Stimulated activated CD4-positive, alpha-beta T cell treated with anti-CD3 and anti-CD28 coated beads, TNF-alpha, amount 100 ng/mL, for 48 hours (primary cell): Measurements from ENCODE around the gene LY6G6F.

Experiments
- DNase-seq, 3 donors: peaks; one replicate each; pipeline ENCODE4 v3.0.0-alpha.2; 2020; ENCODE audit warnings: low read depth in 3 of 3

Gene LY6G6F

GRCh38 chr6:31723980-31724691 lies 17.5 kb downstream of the LY6G6F start:
- DNase-seq = no peak

GRCh38 chr6:31725502-31726350 lies 19.1 kb downstream of the LY6G6F start:
- no peak for DNase-seq

GRCh38 chr6:31727034-31727716 lies 20.5 kb downstream of the LY6G6F start:
- no peak for DNase-seq

- DNase-seq = no peak
These were observed 21.3 kb downstream of the LY6G6F start for GRCh38 chr6:31727717-31728671.

GRCh38 chr6:31728767-31729514 lies 22.3 kb downstream of the LY6G6F start, which contains the start of gene DDAH2:
DDAH2 (minus strand) TSS chr6:31729299; CDS start chr6:31729161, 138 bp downstream.
- no peak for DNase-seq

GRCh38 chr6:31729515-31729978 lies 22.9 kb downstream of the LY6G6F start:
- peak in 2 of 3 donors; percentile 55 to 78 for DNase-seq

GRCh38 chr6:31729979-31730630 lies 23.4 kb downstream of the LY6G6F start:
- DNase-seq = peak in 1 of 3 donors; percentile 53

- DNase-seq = no peak
These were observed 24.0 kb downstream of the LY6G6F start for GRCh38 chr6:31730631-31731086.

GRCh38 chr6:31732029-31732428 lies 25.4 kb downstream of the LY6G6F start:
- DNase-seq = no peak

- no peak for DNase-seq
These were observed 27.1 kb downstream of the LY6G6F start for GRCh38 chr6:31733734-31734133.

- no peak for DNase-seq
These were observed 27.7 kb downstream of the LY6G6F start for GRCh38 chr6:31734247-31734820.

GRCh38 chr6:31734821-31735406 lies 28.2 kb downstream of the LY6G6F start:
- peak in 1 of 3 donors; percentile 48 for DNase-seq

GRCh38 chr6:31736021-31736767 lies 29.5 kb downstream of the LY6G6F start, which contains the start of gene CLIC1:
CLIC1 (minus strand) TSS chr6:31736530; CDS start chr6:31736300, 230 bp downstream.
- peak; percentile 64 to 81 (median 72) for DNase-seq

- no peak for DNase-seq
These were observed 30.2 kb downstream of the LY6G6F start for GRCh38 chr6:31736768-31737314.

GRCh38 chr6:31737315-31737990 lies 30.8 kb downstream of the LY6G6F start:
- DNase-seq = no peak

GRCh38 chr6:31737991-31738979 lies 31.6 kb downstream of the LY6G6F start:
- peak in 1 of 3 donors; percentile 47 for DNase-seq
